BLaER1 treated with 17β-estradiol and CSF1 and Interleukin-3, amounts not matched to agents 10 nM and 100 nM (cell line): ENCODE measurements around the gene ZFYVE9.
"Not testable (repeated sequence)": the region's sequence is repeated elsewhere in the genome, so short reads cannot be mapped to it uniquely, and the experiment has no call there.

Source experiments
- H3K27ac ChIP-seq, 11 experiments: shearing (Covaris generic); formaldehyde crosslinking; 2 replicates each; pipeline ENCODE4 v1.8.1; 2022
- H3K27me3 ChIP-seq, 11 experiments: shearing (Covaris generic); formaldehyde crosslinking; 2 replicates each; pipeline ENCODE4 v1.8.1; 2022
- H3K36me3 ChIP-seq, 11 experiments: shearing (Covaris generic); formaldehyde crosslinking; 2 replicates each; pipeline ENCODE4 v1.8.1; 2022
- H3K4me1 ChIP-seq, 10 experiments: shearing (Covaris generic); formaldehyde crosslinking; 2 replicates each; pipeline ENCODE4 v1.8.1; 2022
- H3K4me2 ChIP-seq, 11 experiments: shearing (Covaris generic); formaldehyde crosslinking; 2 replicates each; pipeline ENCODE4 v1.8.1; 2022
- H3K4me3 ChIP-seq, 10 experiments: shearing (Covaris generic); formaldehyde crosslinking; 2 replicates each; pipeline ENCODE4 v1.8.1; 2022
- H3K9ac ChIP-seq, 11 experiments: shearing (Covaris generic); formaldehyde crosslinking; 2 replicates each; pipeline ENCODE4 v1.8.1; 2022
- H3K9me3 ChIP-seq, 11 experiments: shearing (Covaris generic); formaldehyde crosslinking; replicated peaks in 1 of 11; 2 replicates each; pipeline ENCODE4 v1.8.1; 2022
- H4K20me1 ChIP-seq, 11 experiments: shearing (Covaris generic); formaldehyde crosslinking; 2 replicates each; pipeline ENCODE4 v1.8.1; 2022
- Cebpa-rat ChIP-seq, 11 experiments: shearing (Covaris generic); IDR thresholded peaks; 2 replicates each; pipeline ENCODE4 v1.8.1; 2022

Gene ZFYVE9, protein sequence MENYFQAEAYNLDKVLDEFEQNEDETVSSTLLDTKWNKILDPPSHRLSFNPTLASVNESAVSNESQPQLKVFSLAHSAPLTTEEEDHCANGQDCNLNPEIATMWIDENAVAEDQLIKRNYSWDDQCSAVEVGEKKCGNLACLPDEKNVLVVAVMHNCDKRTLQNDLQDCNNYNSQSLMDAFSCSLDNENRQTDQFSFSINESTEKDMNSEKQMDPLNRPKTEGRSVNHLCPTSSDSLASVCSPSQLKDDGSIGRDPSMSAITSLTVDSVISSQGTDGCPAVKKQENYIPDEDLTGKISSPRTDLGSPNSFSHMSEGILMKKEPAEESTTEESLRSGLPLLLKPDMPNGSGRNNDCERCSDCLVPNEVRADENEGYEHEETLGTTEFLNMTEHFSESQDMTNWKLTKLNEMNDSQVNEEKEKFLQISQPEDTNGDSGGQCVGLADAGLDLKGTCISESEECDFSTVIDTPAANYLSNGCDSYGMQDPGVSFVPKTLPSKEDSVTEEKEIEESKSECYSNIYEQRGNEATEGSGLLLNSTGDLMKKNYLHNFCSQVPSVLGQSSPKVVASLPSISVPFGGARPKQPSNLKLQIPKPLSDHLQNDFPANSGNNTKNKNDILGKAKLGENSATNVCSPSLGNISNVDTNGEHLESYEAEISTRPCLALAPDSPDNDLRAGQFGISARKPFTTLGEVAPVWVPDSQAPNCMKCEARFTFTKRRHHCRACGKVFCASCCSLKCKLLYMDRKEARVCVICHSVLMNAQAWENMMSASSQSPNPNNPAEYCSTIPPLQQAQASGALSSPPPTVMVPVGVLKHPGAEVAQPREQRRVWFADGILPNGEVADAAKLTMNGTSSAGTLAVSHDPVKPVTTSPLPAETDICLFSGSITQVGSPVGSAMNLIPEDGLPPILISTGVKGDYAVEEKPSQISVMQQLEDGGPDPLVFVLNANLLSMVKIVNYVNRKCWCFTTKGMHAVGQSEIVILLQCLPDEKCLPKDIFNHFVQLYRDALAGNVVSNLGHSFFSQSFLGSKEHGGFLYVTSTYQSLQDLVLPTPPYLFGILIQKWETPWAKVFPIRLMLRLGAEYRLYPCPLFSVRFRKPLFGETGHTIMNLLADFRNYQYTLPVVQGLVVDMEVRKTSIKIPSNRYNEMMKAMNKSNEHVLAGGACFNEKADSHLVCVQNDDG (N-terminal part only)

DNA sequence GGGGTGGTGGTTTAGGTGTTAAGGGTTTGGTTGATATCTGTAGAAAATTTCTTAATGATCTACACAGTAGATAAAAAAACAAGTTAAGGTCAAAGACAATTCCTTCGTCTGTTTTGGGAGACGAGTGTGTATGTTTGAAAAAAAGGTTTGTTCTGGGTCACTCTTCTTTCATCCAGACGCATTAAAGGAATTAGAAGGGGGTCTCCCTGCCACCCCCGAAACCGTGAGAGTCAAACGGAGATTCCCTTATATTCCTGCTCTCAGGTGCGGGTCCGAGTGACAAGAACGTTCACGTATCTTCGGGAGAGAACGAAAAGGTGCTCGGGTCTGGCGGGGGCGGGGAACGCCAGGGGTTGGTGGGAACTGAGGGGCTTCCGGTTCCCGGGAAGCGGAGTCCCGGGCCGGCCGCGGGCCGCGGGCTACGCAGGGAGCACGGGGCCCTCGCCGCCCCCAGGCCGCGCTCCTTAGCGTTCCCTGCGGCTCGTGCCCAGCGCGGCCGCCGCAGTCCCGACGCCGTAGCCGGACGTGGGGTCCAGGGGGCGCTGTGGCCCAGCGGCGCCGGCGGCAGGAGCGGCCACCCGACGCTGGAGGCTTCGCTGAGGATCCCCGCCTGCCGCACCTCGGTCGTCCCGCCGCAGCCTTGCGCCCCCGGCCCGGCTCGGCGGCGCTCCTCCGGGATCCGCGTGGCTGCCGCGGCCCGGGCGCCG is at the start of gene ZFYVE9:
ZFYVE9 (plus strand) TSS at position 577 of the 707 bp plus-strand sequence. CDS start 91,118 bp downstream, outside the sequence.
- H3K4me2 ChIP-seq: peak within 1 kb of the TSS; percentile 79 to 98 (median 93)
- H3K27me3 ChIP-seq: no peaks in the 10 kb centered on the region
- H3K4me1 ChIP-seq: peaks cover 32 to 52% (median 43%) of the 10 kb centered on the region in 10 experiments
- peak within 1 kb of the TSS; percentile 86 to 99 (median 94) for H3K4me3 ChIP-seq
- TF ChIP-seq Cebpa-rat (IDR thresholded peaks at IDR 0.05): no peak
- H3K27ac ChIP-seq: peak within 1 kb of the TSS; percentile 80 to 98 (median 94)
- H4K20me1 ChIP-seq: peaks cover 0 to 44% (median 22%) of the 10 kb centered on the region in 11 experiments; a peak in 11 of 22 replicates
- no peaks in the 10 kb centered on the region for H3K9me3 ChIP-seq
- H3K36me3 ChIP-seq: no peaks in the 10 kb centered on the region
- peak within 1 kb of the TSS; percentile 91 to 99 (median 97) for H3K9ac ChIP-seq

DNA sequence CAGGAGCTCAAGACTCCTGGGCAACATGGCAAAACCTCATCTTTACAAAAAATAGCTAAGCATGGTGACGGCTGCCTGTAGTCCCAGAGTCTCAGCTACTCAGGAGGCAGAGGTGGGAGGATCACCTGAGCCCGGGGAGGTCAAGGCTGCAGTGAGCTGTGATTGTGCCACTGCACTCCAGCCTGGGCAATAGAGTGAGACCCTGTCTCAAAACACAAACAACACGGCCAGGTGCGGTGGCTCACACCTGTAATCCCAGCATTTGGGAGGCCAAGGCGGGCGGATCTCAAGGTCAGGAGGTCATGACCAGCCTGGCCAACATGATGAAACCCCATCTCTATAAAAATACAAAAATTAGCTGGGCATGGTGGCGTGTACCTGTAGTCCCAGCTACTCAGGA is 47.6 kb upstream of the ZFYVE9 start:
- Histone ChIP-seq H4K20me1 (peaks cover 0 to 10% (median 0%) of the 10 kb centered on the region in 11 experiments; a peak in 3 of 22 replicates), H3K36me3 (peaks cover 26 to 42% (median 34%) of the 10 kb centered on the region in 11 experiments)
- not testable (repeated sequence) for H3K9me3 ChIP-seq, H3K4me3 ChIP-seq, H3K4me2 ChIP-seq, H3K27me3 ChIP-seq, H3K9ac ChIP-seq, H3K27ac ChIP-seq, H3K4me1 ChIP-seq

DNA sequence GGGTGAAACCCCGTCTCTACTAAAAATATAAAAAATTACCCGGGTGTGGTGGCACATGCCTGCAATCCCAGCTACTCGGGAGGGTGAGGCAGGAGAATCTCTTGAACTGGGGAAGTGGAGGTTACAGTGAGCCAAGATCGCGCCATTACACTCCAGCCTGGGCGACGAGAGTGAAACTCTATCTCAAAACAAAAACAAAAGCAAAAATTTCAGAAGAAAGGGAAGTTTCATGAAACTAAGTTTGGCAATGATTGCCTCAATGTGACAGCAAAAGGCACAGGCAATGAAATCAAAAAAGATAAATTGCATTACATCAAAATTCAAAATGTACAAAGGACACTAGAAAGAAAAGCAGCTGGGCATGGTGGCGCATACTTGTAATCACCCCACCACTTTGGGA is 45.7 kb upstream of the ZFYVE9 start:
- Histone ChIP-seq H3K4me1 (peaks cover 0 to 6% (median 0%) of the 10 kb centered on the region in 10 experiments; a peak in 2 of 20 replicates), H4K20me1 (no peaks in the 10 kb centered on the region; a peak in 2 of 22 replicates), H3K4me3 (no peak overlapping the region), H3K36me3 (peaks cover 7 to 23% (median 15%) of the 10 kb centered on the region in 11 experiments; a peak in 21 of 22 replicates), H3K9ac (no peak overlapping the region), H3K27ac (no peak overlapping the region), H3K9me3 (no peaks in the 10 kb centered on the region), H3K27me3 (no peaks in the 10 kb centered on the region), H3K4me2 (0 out of 22 replicates have a peak overlapping the region, but pooled peaks of 1 of the 11 experiments have one; percentile 18)
- no peak for TF ChIP-seq Cebpa-rat (IDR thresholded peaks at IDR 0.05)

DNA sequence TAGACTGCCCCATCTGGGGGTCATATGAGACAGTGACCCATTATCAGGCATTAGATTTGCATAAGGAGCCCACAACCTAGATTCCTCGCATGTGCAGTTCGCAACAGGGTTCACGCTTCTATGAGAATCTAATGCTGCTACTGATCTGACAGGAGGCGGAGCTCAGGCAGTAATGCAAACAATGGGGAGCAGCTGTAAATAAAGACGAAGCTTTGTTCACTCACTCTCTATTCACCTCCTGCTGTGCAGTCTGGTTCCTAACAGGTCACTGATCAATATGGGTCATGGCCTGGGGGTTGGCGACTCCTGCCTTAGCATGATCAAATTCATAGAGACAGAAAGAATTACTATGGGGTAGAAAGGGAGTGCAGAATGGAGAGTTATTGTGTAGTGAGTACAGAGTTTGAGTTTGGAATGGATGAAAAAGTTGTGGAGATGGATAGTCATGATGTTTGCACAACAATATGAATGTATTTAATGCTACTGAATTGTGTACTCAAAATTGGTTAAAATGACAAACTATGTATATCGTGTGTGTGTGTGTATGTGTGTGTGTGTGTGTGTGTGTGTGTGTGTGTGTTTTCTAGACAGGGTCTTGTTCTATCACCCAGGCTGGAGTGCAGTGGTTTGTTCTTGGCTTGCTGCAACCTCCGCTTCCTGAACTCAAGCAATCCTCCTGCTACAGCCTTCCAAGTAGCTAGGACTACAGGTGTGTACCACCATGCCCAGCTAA is 43.6 kb upstream of the ZFYVE9 start:
- Histone ChIP-seq H3K4me2 (no peak overlapping the region), H4K20me1 (no peaks in the 10 kb centered on the region), H3K27me3 (no peaks in the 10 kb centered on the region), H3K36me3 (peaks cover 0 to 3% (median 0%) of the 10 kb centered on the region in 11 experiments; a peak in 1 of 22 replicates), H3K27ac (no peak overlapping the region), H3K4me1 (peaks cover 0 to 6% (median 0%) of the 10 kb centered on the region in 10 experiments; a peak in 2 of 20 replicates), H3K4me3 (no peak overlapping the region), H3K9ac (no peak overlapping the region), H3K9me3 (no peaks in the 10 kb centered on the region)
- no peak for TF ChIP-seq Cebpa-rat (IDR thresholded peaks at IDR 0.05)

DNA sequence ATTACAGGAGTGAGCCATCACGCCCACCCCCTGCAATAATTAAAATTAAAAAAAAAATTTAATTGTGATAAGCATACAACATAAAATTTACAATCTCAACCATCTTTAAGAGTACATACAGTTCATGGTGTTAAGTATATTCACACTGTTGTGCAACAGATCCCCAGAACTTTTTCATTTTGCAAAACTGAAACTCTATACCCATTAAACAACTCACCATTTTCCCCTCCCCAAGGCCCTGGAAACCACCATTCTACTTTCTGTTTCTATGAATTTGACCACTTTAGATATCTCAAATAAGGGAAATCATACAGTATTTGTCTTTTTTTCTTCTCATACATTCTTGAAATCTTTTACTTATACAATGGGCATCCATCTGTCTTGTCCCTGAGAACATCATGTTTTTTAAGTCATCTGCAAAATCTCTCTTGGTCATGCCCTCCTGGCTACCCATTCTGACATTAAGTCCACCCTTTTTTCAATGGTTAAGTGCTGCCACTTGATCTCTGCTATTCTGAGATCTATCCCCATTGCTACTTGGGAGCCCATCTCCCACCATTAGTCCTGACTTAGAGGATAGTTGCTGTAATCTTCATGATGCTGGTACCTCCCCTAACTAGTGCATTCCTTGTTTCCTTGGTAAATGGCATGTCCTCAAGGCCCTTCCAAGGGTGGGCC is 39.4 kb upstream of the ZFYVE9 start:
- H3K36me3 ChIP-seq: no peaks in the 10 kb centered on the region
- H3K27ac ChIP-seq: no peak overlapping the region
- H3K9ac ChIP-seq: no peak overlapping the region
- no peak for TF ChIP-seq Cebpa-rat (IDR thresholded peaks at IDR 0.05)
- no peaks in the 10 kb centered on the region for H3K27me3 ChIP-seq
- 0 out of 20 replicates have a peak, but pooled peaks cover 0 to 4% (median 0%) of the 10 kb centered on the region in 10 experiments for H3K4me1 ChIP-seq
- no peaks in the 10 kb centered on the region for H4K20me1 ChIP-seq
- H3K4me3 ChIP-seq: no peak overlapping the region
- H3K9me3 ChIP-seq: no peaks in the 10 kb centered on the region
- no peak overlapping the region for H3K4me2 ChIP-seq

DNA sequence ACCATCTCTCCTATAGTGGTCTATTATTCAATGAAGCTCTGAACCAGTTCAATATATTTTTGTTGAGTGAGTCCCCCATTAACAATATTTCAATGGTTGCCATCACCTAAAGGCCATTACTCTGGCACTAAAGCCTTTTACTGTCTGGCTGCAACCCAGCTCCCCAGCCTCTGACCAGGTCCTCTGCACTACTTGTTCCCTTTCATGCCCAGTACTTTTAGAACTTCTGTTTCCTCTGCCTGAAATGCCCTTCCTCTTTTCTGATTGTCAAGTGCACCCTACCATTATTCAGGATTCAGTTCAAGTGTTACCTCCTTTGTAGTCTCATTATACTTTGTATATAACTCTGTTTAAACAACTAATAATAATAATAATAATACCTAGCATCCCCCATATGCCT is 30.4 kb upstream of the ZFYVE9 start:
- H3K9me3 ChIP-seq: no peaks in the 10 kb centered on the region
- H3K4me2 ChIP-seq: peak overlapping the region in 2 of 11 experiments; percentile 28 to 35; a peak in 3 of 22 replicates
- no peaks in the 10 kb centered on the region for H3K27me3 ChIP-seq
- TF ChIP-seq Cebpa-rat (IDR thresholded peaks at IDR 0.05): no peak
- H3K4me1 ChIP-seq: peaks cover 0 to 12% (median 0%) of the 10 kb centered on the region in 10 experiments; a peak in 5 of 20 replicates
- H4K20me1 ChIP-seq: no peaks in the 10 kb centered on the region
- no peaks in the 10 kb centered on the region for H3K36me3 ChIP-seq
- no peak overlapping the region for H3K27ac ChIP-seq
- H3K4me3 ChIP-seq: no peak overlapping the region
- no peak overlapping the region for H3K9ac ChIP-seq

DNA sequence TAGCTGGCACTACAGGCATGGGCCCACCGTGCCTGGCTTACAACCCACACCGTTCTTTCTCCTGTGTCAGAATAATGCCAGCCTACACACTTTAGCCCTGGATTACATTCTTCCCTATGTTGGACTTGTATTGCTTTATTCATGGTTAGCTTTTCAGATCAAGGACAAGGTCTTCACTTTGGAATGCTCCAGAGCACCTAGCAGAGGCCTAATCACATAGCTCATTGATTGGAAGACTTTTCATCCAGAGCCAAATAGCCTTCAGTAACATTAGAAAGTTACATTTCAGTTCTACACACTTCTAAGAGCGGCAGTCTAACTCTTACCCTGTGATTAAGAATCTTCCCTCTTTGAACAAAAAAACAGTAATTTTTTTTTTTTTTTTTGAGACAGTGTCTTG is 29.4 kb upstream of the ZFYVE9 start:
- Histone ChIP-seq H3K4me3 (no peak overlapping the region), H3K36me3 (no peaks in the 10 kb centered on the region), H3K27me3 (no peaks in the 10 kb centered on the region), H3K27ac (no peak overlapping the region), H3K4me2 (no peak overlapping the region), H3K9me3 (no peaks in the 10 kb centered on the region), H3K9ac (no peak overlapping the region), H3K4me1 (peaks cover 0 to 12% (median 2%) of the 10 kb centered on the region in 10 experiments; a peak in 11 of 20 replicates), H4K20me1 (no peaks in the 10 kb centered on the region)
- TF ChIP-seq Cebpa-rat (IDR thresholded peaks at IDR 0.05): no peak
